ENCODE data around the gene NUBP1.
"Not testable (repeated sequence)": the region's sequence is repeated elsewhere in the genome, so short reads cannot be mapped to it uniquely, and the experiment has no call there.

NUBP1 gene

GRCh38 chr16:10738231-10739077, 5.2 kb upstream of the NUBP1 start:
- Histone ChIP-seq H3K27me3 (ENCODE audit: control insufficient read depth, insufficient read depth, low read length) (no peaks in the 10 kb centered on the region), H3K4me1 (ENCODE audit: control insufficient read depth, insufficient read depth, low read length) (no peaks in the 10 kb centered on the region), H3K4me3 (ENCODE audit: low read depth, low read length) (no peak overlapping the region), H3K9ac (ENCODE audit: low read depth, low read length) (no peak overlapping the region), H3K9me3 (ENCODE audit: control insufficient read depth, insufficient read depth, low read length) (no peaks in the 10 kb centered on the region), H3K36me3 (ENCODE audit: control insufficient read depth, insufficient read depth, low read length) (no peaks in the 10 kb centered on the region)

DNA sequence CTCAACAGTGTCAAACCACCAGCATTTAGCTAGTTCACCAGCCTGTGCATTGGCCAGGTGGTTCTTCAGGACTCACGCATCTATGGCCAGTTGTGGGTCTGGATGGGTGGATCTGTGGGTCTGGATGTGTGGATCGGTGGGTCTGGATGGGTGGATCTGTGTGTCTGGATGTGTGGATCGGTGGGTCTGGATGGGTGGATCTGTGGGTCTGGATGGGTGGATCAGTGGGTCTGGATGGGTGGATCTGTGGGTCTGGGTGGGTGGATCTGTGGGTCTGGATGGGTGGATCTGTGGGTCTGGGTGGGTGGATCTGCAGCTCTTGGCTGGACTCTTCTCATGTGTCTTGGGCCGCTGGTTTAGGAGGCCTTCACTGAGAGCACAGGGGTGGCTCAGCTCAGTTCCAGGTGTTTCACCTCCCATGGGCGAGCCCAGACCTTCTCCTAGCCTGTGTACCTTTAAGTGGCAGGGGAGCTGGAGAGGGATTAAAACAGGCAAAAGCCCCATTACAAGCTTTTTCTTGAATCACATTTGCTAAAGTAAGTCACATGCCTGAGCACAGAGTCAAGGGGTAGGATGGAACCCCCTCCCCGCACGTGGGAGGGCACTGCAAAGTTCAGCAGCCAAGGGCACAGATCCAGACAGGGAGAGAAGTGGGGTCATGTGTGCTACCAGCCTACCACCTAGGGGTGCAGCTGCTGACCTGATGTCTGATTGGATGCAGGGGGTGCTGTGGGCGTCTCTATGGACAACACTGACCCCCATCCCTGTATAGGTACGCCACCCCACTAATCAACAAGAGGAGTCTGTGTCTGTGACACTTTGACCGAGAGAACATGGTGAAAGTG, 3.4 kb upstream of the NUBP1 start:
- Histone ChIP-seq H3K27me3 (ENCODE audit: control insufficient read depth, insufficient read depth, low read length) (no peaks in the 10 kb centered on the region), H3K9me3 (ENCODE audit: control insufficient read depth, insufficient read depth, low read length) (no peaks in the 10 kb centered on the region), H3K4me3 (ENCODE audit: low read depth, low read length) (no peak overlapping the region), H3K36me3 (ENCODE audit: control insufficient read depth, insufficient read depth, low read length) (no peaks in the 10 kb centered on the region), H3K4me1 (ENCODE audit: control insufficient read depth, insufficient read depth, low read length) (no peaks in the 10 kb centered on the region), H3K9ac (ENCODE audit: low read depth, low read length) (no peak overlapping the region)

- H3K9me3 ChIP-seq (ENCODE audit: control insufficient read depth, insufficient read depth, low read length), result no peaks in the 10 kb centered on the region
- no peak overlapping the region for H3K4me3 ChIP-seq (ENCODE audit: low read depth, low read length)
- no peak overlapping the region for H3K9ac ChIP-seq (ENCODE audit: low read depth, low read length)
- no peaks in the 10 kb centered on the region for H3K36me3 ChIP-seq (ENCODE audit: control insufficient read depth, insufficient read depth, low read length)
- H3K27me3 ChIP-seq (ENCODE audit: control insufficient read depth, insufficient read depth, low read length), result no peaks in the 10 kb centered on the region
- no peaks in the 10 kb centered on the region for H3K4me1 ChIP-seq (ENCODE audit: control insufficient read depth, insufficient read depth, low read length)
These were observed 2.8 kb upstream of the NUBP1 start for GRCh38 chr16:10740845-10741208.

DNA sequence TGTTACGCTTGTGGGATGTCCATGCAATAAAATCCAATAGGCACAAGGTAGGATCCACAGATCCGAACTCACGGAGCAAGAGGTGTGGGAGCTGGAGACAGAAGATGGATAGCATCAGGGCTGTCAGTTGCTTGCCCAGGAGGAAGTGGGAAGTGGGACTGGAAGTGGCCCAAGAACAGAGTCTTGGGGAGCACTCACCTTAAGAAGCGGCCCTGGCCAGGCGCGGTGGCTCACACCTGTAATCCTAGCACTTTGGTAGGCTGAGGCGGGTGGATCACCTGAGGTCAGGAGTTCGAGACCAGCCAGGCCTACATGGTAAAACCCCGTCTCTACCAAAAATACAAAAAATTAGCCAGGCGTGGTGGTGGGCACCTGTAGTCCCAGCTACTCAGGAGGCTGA, 2.4 kb upstream of the NUBP1 start:
- H3K9me3 ChIP-seq (ENCODE audit: control insufficient read depth, insufficient read depth, low read length); H3K4me3 ChIP-seq (ENCODE audit: low read depth, low read length); H3K36me3 ChIP-seq (ENCODE audit: control insufficient read depth, insufficient read depth, low read length); H3K9ac ChIP-seq (ENCODE audit: low read depth, low read length); H3K4me1 ChIP-seq (ENCODE audit: control insufficient read depth, insufficient read depth, low read length); H3K27me3 ChIP-seq (ENCODE audit: control insufficient read depth, insufficient read depth, low read length): not testable (repeated sequence)

DNA sequence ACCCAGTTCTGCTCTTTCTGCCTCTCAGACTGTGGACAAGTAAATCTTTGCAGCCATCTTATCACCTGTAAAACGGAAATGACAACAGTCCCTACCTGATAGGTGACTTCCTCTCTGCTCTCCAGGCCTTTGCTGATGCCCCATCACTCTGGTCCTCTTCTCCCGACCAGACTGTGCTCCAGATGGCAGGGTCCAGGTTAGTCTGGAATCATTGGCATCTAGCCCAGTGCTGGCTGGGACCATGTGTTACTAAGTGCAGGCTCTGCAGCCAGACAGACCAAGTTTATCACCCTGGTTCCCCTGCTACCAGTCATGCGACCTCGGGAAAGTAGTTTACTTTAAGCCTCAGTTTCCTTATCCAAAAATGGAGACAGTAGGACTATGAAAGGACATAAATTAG, 1.8 kb upstream of the NUBP1 start:
- Histone ChIP-seq H3K9me3 (ENCODE audit: control insufficient read depth, insufficient read depth, low read length) (no peaks in the 10 kb centered on the region), H3K27me3 (ENCODE audit: control insufficient read depth, insufficient read depth, low read length) (no peaks in the 10 kb centered on the region), H3K36me3 (ENCODE audit: control insufficient read depth, insufficient read depth, low read length) (no peaks in the 10 kb centered on the region), H3K4me1 (ENCODE audit: control insufficient read depth, insufficient read depth, low read length) (no peaks in the 10 kb centered on the region), H3K9ac (ENCODE audit: low read depth, low read length) (no peak overlapping the region), H3K4me3 (ENCODE audit: low read depth, low read length) (no peak overlapping the region)

- peak overlapping the region; percentile 92 for H3K4me3 ChIP-seq (ENCODE audit: low read depth, low read length)
- H3K9ac ChIP-seq (ENCODE audit: low read depth, low read length), result no peak overlapping the region
- no peaks in the 10 kb centered on the region for H3K36me3 ChIP-seq (ENCODE audit: control insufficient read depth, insufficient read depth, low read length)
- H3K4me1 ChIP-seq (ENCODE audit: control insufficient read depth, insufficient read depth, low read length), result no peaks in the 10 kb centered on the region
- no peaks in the 10 kb centered on the region for H3K27me3 ChIP-seq (ENCODE audit: control insufficient read depth, insufficient read depth, low read length)
- no peaks in the 10 kb centered on the region for H3K9me3 ChIP-seq (ENCODE audit: control insufficient read depth, insufficient read depth, low read length)
These were observed 424 bp upstream of the NUBP1 start for GRCh38 chr16:10743227-10743609.

DNA sequence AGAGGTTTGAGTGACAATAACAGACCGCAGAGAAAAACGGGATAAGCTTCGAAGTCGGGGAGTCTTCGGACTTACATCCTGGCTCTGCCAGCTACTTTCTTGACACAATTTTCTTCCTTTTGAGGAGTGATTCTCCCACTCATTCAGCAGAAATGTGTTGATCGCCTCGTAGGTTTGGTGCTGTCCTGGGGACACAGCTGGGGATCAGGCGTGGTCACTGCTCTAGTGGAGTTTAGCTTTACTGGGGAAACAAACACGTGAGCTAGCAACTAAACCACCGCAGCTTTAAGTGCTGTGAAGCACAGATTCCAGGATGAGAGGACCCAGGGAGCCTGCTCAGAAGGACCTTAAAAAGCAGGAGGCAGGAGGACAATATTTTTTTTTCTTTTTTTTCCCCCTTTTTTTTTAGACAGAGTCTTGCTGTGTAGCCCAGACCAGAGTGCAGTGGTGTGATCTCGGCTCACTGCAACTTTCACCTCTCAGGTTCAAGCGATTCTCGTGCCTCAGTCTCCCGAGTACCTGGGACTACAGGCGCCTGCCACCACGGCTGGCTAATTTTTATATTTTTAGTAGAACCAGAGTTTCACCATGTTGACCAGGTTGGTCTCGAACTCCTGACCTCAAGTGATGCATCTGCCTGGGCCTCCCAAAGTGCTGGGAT, 858 bp downstream of the NUBP1 start:
- peak overlapping the region; percentile 72 for H3K4me3 ChIP-seq (ENCODE audit: low read depth, low read length)
- peak overlapping the region; percentile 51 for H3K9ac ChIP-seq (ENCODE audit: low read depth, low read length)
- H3K27me3 ChIP-seq (ENCODE audit: control insufficient read depth, insufficient read depth, low read length), result no peaks in the 10 kb centered on the region
- no peaks in the 10 kb centered on the region for H3K4me1 ChIP-seq (ENCODE audit: control insufficient read depth, insufficient read depth, low read length)
- peaks cover under 1% of the 10 kb centered on the region for H3K36me3 ChIP-seq (ENCODE audit: control insufficient read depth, insufficient read depth, low read length)
- no peaks in the 10 kb centered on the region for H3K9me3 ChIP-seq (ENCODE audit: control insufficient read depth, insufficient read depth, low read length)

DNA sequence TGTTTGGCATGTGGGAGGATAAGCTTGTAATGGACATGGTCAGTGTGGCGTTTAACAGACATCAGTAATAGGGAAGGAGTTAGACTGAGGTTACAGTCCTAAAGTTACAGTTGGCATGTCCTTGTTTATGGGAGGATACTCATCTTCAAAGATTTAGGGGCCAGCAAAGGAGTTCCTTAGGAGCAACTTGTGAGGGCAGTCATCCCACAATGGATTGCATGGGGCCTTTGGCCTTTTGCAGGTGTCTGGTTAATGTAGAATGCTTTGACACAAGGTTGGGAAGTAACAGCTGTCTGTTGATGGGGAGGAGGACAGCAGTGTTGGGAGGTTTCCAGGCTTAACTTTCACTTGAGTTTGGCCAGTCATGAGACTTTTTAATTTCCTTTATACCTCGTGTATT, 2.2 kb downstream of the NUBP1 start:
- no peak overlapping the region for H3K9ac ChIP-seq (ENCODE audit: low read depth, low read length)
- no peaks in the 10 kb centered on the region for H3K9me3 ChIP-seq (ENCODE audit: control insufficient read depth, insufficient read depth, low read length)
- no peak overlapping the region for H3K4me3 ChIP-seq (ENCODE audit: low read depth, low read length)
- H3K36me3 ChIP-seq (ENCODE audit: control insufficient read depth, insufficient read depth, low read length), result peaks cover 3% of the 10 kb centered on the region
- no peaks in the 10 kb centered on the region for H3K27me3 ChIP-seq (ENCODE audit: control insufficient read depth, insufficient read depth, low read length)
- H3K4me1 ChIP-seq (ENCODE audit: control insufficient read depth, insufficient read depth, low read length), result no peaks in the 10 kb centered on the region

GRCh38 chr16:10750793-10751192, 7.2 kb downstream of the NUBP1 start:
- Histone ChIP-seq H3K9me3 (ENCODE audit: control insufficient read depth, insufficient read depth, low read length) (no peaks in the 10 kb centered on the region), H3K4me3 (ENCODE audit: low read depth, low read length) (no peak overlapping the region), H3K27me3 (ENCODE audit: control insufficient read depth, insufficient read depth, low read length) (no peaks in the 10 kb centered on the region), H3K36me3 (ENCODE audit: control insufficient read depth, insufficient read depth, low read length) (peaks cover 6% of the 10 kb centered on the region), H3K9ac (ENCODE audit: low read depth, low read length) (no peak overlapping the region), H3K4me1 (ENCODE audit: control insufficient read depth, insufficient read depth, low read length) (no peaks in the 10 kb centered on the region)

DNA sequence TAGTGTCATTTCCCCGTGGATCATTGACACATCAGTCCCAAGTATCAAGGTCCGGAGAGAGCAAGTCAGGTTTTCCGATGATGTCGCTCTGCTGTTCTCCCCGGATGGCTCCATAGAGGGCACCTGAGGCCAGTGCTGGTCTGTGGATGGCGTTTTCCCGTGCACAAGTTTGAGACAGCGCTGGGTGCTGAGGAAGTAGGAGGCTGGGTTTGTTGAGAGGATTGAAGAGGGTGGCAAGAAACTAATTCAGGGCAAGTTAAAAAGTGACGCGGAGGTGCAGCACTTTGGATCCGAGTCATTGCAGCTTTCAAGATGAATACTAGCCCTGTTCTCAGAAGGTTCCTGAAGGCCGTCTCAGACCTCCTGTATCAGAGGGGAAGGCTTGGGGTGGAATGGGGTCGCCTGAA, 7.7 kb downstream of the NUBP1 start:
- no peaks in the 10 kb centered on the region for H3K9me3 ChIP-seq (ENCODE audit: control insufficient read depth, insufficient read depth, low read length)
- H3K4me3 ChIP-seq (ENCODE audit: low read depth, low read length), result no peak overlapping the region
- no peak overlapping the region for H3K9ac ChIP-seq (ENCODE audit: low read depth, low read length)
- no peaks in the 10 kb centered on the region for H3K4me1 ChIP-seq (ENCODE audit: control insufficient read depth, insufficient read depth, low read length)
- peaks cover 6% of the 10 kb centered on the region for H3K36me3 ChIP-seq (ENCODE audit: control insufficient read depth, insufficient read depth, low read length)
- H3K27me3 ChIP-seq (ENCODE audit: control insufficient read depth, insufficient read depth, low read length), result no peaks in the 10 kb centered on the region

DNA sequence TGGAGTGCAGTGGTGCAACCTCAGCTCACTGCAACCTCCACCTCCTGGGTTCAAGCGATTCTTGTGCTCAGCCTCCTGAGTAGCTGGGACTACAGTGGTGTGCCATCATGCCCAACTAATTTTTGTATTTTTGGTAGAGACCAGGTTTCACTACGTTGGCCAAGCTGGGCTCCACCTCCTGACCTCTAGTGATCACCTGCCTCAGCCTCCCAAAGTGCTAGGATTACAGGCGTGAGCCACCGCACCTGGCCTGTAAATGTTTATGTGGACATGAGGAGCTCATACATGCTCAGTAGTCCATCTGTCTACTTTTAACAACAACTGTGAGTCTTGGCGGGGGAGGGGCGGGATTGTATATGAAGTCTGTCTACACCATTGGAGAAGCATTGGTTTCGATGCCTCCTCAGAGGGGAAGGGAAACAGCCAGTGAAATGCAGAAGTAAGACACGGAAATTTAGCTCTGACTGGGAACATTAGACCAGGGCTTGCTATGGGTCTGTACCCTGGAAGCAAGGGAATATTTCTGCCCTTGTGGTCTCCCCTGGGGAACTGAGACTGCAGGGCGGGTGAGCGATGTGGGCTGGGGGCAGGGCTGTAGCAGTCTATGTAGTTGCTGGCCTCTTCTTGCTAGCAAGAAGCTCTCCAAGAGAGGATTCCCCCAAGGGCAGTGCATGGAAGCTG, 9.3 kb downstream of the NUBP1 start:
- Histone ChIP-seq H3K27me3 (ENCODE audit: control insufficient read depth, insufficient read depth, low read length) (no peaks in the 10 kb centered on the region), H3K9ac (ENCODE audit: low read depth, low read length) (no peak overlapping the region)

More for the DNA sequence above, 9.3 kb downstream of the NUBP1 start:
- peaks cover 20% of the 10 kb centered on the region for H3K36me3 ChIP-seq (ENCODE audit: control insufficient read depth, insufficient read depth, low read length)
- no peak overlapping the region for H3K4me3 ChIP-seq (ENCODE audit: low read depth, low read length)
- H3K4me1 ChIP-seq (ENCODE audit: control insufficient read depth, insufficient read depth, low read length), result no peaks in the 10 kb centered on the region
- H3K9me3 ChIP-seq (ENCODE audit: control insufficient read depth, insufficient read depth, low read length), result no peaks in the 10 kb centered on the region
